Left lung (tissue), 10 donors: ENCODE measurements around the gene COX10. TPM values are rescaled to one million over a fixed set of nuclear protein-coding genes. Genes with fewer than 3 reads are reported as not detected.

ENCODE experiments used
- ATAC-seq: fragments of 200-7000 bp; cut with Tn5 transposase; one replicate; pipeline ENCODE4 v1.9.1; 2020; ENCODE audit warnings: moderate library complexity
- DNase-seq, 4 donors: peaks; one replicate each; pipeline ENCODE4 v3.0.0-alpha.2; 2013 to 2020
- H3K27ac ChIP-seq, 2 donors: fragments of 200-600 bp; sonication (generic) in 1 of 2; one replicate each; pipeline versions ENCODE4 v1.5.0 to v1.8.0; 2020 to 2021
- H3K27me3 ChIP-seq, 2 donors: fragments of 200-600 bp; sonication (generic) in 1 of 2; one replicate each; pipeline versions ENCODE4 v1.5.0 to v1.8.0; 2020 to 2021
- H3K36me3 ChIP-seq, 2 donors: fragments of 200-600 bp; sonication (generic) in 1 of 2; one replicate each; pipeline versions ENCODE4 v1.5.0 to v1.8.0; 2020 to 2021
- H3K4me1 ChIP-seq, 2 donors: fragments of 200-600 bp; one replicate each; pipeline ENCODE4 v1.8.0; 2021
- H3K4me3 ChIP-seq, 2 donors: fragments of 200-600 bp; sonication (generic) in 1 of 2; one replicate each; pipeline versions ENCODE4 v1.5.0 to v1.8.0; 2020 to 2021; ENCODE audit warnings: mild to moderate bottlenecking in 1 of 2
- H3K9me3 ChIP-seq, 2 donors: fragments of 200-600 bp; sonication (generic) in 1 of 2; one replicate each; pipeline versions ENCODE4 v1.5.0 to v1.8.0; 2020 to 2021
- CTCF ChIP-seq, 2 donors: fragments of 200-600 bp; sonication (generic) in 1 of 2; IDR thresholded peaks; one replicate each; pipeline versions ENCODE4 v1.5.0 to v1.8.0; 2021; ENCODE audit warnings: antibody characterized with exemption in 2 of 2
- intact Hi-C, 2 donors: fragments of 100-400 bp; cut with DNase I; formaldehyde crosslinking; loops; one replicate each; pipeline versions ENCODE4 v1.11.2 to v1.14.2; 2022
- polyA plus RNA-seq, 6 donors: library from polyadenylated mRNA; unstranded; fragments of 120-200 nt; gene quantifications; one replicate each; pipeline ENCODE4 v1.2.1, GENCODE V29; 2013; ENCODE audit not compliant: insufficient read length in 6 of 6
- total RNA-seq, 2 donors: library from RNA; stranded (reverse); fragmentation: NEBNext Ultra II Directional; extraction: Animal tissue kit (Norgen Biotek cat#: 25700); gene quantifications; one replicate each; pipeline ENCODE4 v1.2.1, GENCODE V29; 2021
- donor health status: DM: no; HTN: yes; CAD: no.
- donor health status: DM: no; HTN: no; CAD: no.

COX10 gene
- total and polyA plus RNA-seq, 8 donors = 11.8 to 15.7 (median 12.4) TPM

- peaks cover 0 to 16% of the 10 kb centered on the region in 2 donors for H3K36me3 ChIP-seq
- H3K27ac ChIP-seq = no peak overlapping the region
- no peak for TF ChIP-seq CTCF (IDR thresholded peaks at IDR 0.05)
- no peak overlapping the region for H3K4me3 ChIP-seq
- H3K9me3 ChIP-seq = peaks cover 0 to 1% of the 10 kb centered on the region in 2 donors
- intact Hi-C loops = no loop called here
- ATAC-seq = no peak
- DNase-seq = peak in 1 of 4 donors; percentile 73
- peaks cover under 1 to 6% of the 10 kb centered on the region in 2 donors for H3K4me1 ChIP-seq
- H3K27me3 ChIP-seq = no peaks in the 10 kb centered on the region
Observed at GRCh38 chr17:14206891-14207290, 137.6 kb downstream of the COX10 start.

- intact Hi-C loops = no loop called here
- no peak overlapping the region for H3K27ac ChIP-seq
- H3K9me3 ChIP-seq = peaks cover 0 to 1% of the 10 kb centered on the region in 2 donors
- peaks cover 0 to 4% of the 10 kb centered on the region in 2 donors for H3K4me1 ChIP-seq
- no peak overlapping the region for H3K4me3 ChIP-seq
- no peak for DNase-seq
- no peaks in the 10 kb centered on the region for H3K27me3 ChIP-seq
- no peak for ATAC-seq
- peaks cover 0 to 16% of the 10 kb centered on the region in 2 donors for H3K36me3 ChIP-seq
- no peak for TF ChIP-seq CTCF (IDR thresholded peaks at IDR 0.05)
Observed at GRCh38 chr17:14207791-14208190, 138.5 kb downstream of the COX10 start.

GRCh38 chr17:14209215-14209614, 139.9 kb downstream of the COX10 start:
- Histone ChIP-seq H3K4me1 (peaks cover 0 to 4% of the 10 kb centered on the region in 2 donors), H3K9me3 (peaks cover 0 to 1% of the 10 kb centered on the region in 2 donors), H3K36me3 (peaks cover 0 to 16% of the 10 kb centered on the region in 2 donors), H3K27me3 (no peaks in the 10 kb centered on the region), H3K4me3 (no peak overlapping the region), H3K27ac (no peak overlapping the region)
- ATAC-seq (no peak), DNase-seq (no peak)
- intact Hi-C loops = no loop called here
- no peak for TF ChIP-seq CTCF (IDR thresholded peaks at IDR 0.05)

GRCh38 chr17:14211246-14211645, 141.9 kb downstream of the COX10 start:
- ATAC-seq (no peak), DNase-seq (no peak)
- H3K27ac ChIP-seq = no peak overlapping the region
- H3K4me3 ChIP-seq = no peak overlapping the region
- intact Hi-C loops = no loop called here
- H3K27me3 ChIP-seq = no peaks in the 10 kb centered on the region
- H3K4me1 ChIP-seq = no peaks in the 10 kb centered on the region
- peaks cover 0 to 16% of the 10 kb centered on the region in 2 donors for H3K36me3 ChIP-seq
- H3K9me3 ChIP-seq = peaks cover 0 to 1% of the 10 kb centered on the region in 2 donors
- no peak for TF ChIP-seq CTCF (IDR thresholded peaks at IDR 0.05)

- peaks cover 0 to 10% of the 10 kb centered on the region in 2 donors for H3K36me3 ChIP-seq
- H3K27ac ChIP-seq = no peak overlapping the region
- intact Hi-C loops = no loop called here
- H3K9me3 ChIP-seq = peaks cover 0 to 1% of the 10 kb centered on the region in 2 donors
- no peaks in the 10 kb centered on the region for H3K4me1 ChIP-seq
- peak in 1 of 2 donors; percentile 53 for TF ChIP-seq CTCF (IDR thresholded peaks at IDR 0.05)
- ATAC-seq = no peak
- no peaks in the 10 kb centered on the region for H3K27me3 ChIP-seq
- H3K4me3 ChIP-seq = no peak overlapping the region
- DNase-seq = peak in 2 of 4 donors; percentile 21 to 90
Observed at GRCh38 chr17:14211801-14212200, 142.5 kb downstream of the COX10 start.
